ENCODE results near the gene ZNF100. TPM values are rescaled to one million over a fixed set of nuclear protein-coding genes. Genes with fewer than 3 reads are reported as not detected.
A peak's percentile ranks its signal among the peaks of the same experiment; 100 is the strongest.

ZNF100 gene
- total and polyA plus RNA-seq, 9 of the 15 experiments (the other 6 are each of a cell fraction or from before 2014, with no cell fraction given): 4.5 to 27.2 (median 19.6) TPM

- TF ChIP-seq MGA (IDR thresholded peaks at IDR 0.05) (no peak), TEAD1 (CRISPR knock-in tag; IDR thresholded peaks at IDR 0.05) (0 out of 4 replicates have a peak, but pooled peaks of 1 of the 2 experiments have one; percentile 12), STAT5A (IDR thresholded peaks at IDR 0.05; ENCODE audit: borderline replicate concordance, low read length) (no peak), NR2C1 (IDR thresholded peaks at IDR 0.05) (no peak), NR2C1 (tag; IDR thresholded peaks at IDR 0.05) (no peak), TCF7L2 (IDR thresholded peaks at IDR 0.05; ENCODE audit: low read depth, low read length) (no peak), CEBPB (tag; IDR thresholded peaks at IDR 0.05) (no peak), MAZ (CRISPR knock-in tag; conservative IDR thresholded peaks at IDR 0.05 in 1 of 2, IDR thresholded peaks at IDR 0.05 in 1 of 2) (peak; percentile 26 to 59; a peak in 1 of 4 replicates), MYBL2 (IDR thresholded peaks at IDR 0.05; ENCODE audit: low read depth) (no peak), MYBL2 (CRISPR knock-in tag; IDR thresholded peaks at IDR 0.05; ENCODE audit: borderline replicate concordance) (no peak), EP300 (IDR thresholded peaks at IDR 0.05; ENCODE audit: low read length) (no peak), FOXP4 (CRISPR knock-in tag; IDR thresholded peaks at IDR 0.05; ENCODE audit: borderline replicate concordance) (no peak), CBX5 (IDR thresholded peaks at IDR 0.05; ENCODE audit: borderline replicate concordance, low read depth) (no peak), MED1 (CRISPR knock-in tag; IDR thresholded peaks at IDR 0.05; ENCODE audit: borderline replicate concordance) (no peak)
Measured at GRCh38 chr19:21767065-21767800, at the start of gene ZNF100 (continued).

Data from K562 (cell line).